Ovary (tissue), 9 donors: Measurements from ENCODE around the gene LARP4B. TPM values are rescaled to one million over a fixed set of nuclear protein-coding genes. Genes with fewer than 3 reads are reported as not detected.

ENCODE experiments used
- DNase-seq, 5 donors: peaks; one replicate each; pipeline ENCODE4 v3.0.0-alpha.2; 2019 to 2020
- H3K27ac ChIP-seq, 2 donors: fragments of 200-600 bp; one replicate each; pipeline versions ENCODE4 v1.5.1 to v1.8.0; 2019 to 2022
- H3K27me3 ChIP-seq: fragments of 200-600 bp; one replicate; pipeline ENCODE4 v1.8.0; 2022
- H3K36me3 ChIP-seq: fragments of 200-600 bp; sonication (generic); one replicate; pipeline ENCODE4 v1.5.1; 2019
- H3K4me1 ChIP-seq: one replicate; pipeline ENCODE4 v1.8.1; 2013; ENCODE audit warnings: mild to moderate bottlenecking, moderate library complexity; ENCODE audit not compliant: insufficient read depth
- H3K4me3 ChIP-seq: fragments of 200-600 bp; sonication (generic); one replicate; pipeline ENCODE4 v1.5.1; 2017
- H3K9me3 ChIP-seq, 2 donors: fragments of 200-600 bp in 1 of 2; sonication (generic) in 1 of 2; one replicate each; pipeline versions ENCODE4 v1.5.1 to v1.8.1; 2013 to 2019; ENCODE audit warnings: mild to moderate bottlenecking in 1 of 2, moderate library complexity in 1 of 2
- EP300 ChIP-seq: sonication (generic); formaldehyde crosslinking; IDR thresholded peaks from one replicate; pipeline ENCODE4 v1.6.1; 2017; ENCODE audit warnings: antibody characterized with exemption
- POLR2A ChIP-seq: fragments of 450-650 bp; IDR thresholded peaks from one replicate; pipeline ENCODE4 v1.6.1; 2017; ENCODE audit warnings: antibody characterized with exemption, mild to moderate bottlenecking, moderate library complexity
- WGBS, 3 donors: extraction: QIAGEN DNeasy Blood & Tissue Kit in 1 of 3; methylation state at CpG; one replicate each; pipeline versions ENCODE4 v1.1.5 to v1.1.7; 2013 to 2017; 5-methylcytosine and 5-hydroxymethylcytosine counted together
- intact Hi-C, 4 donors: fragments of 100-400 bp; cut with DNase I; formaldehyde crosslinking; loops; one replicate each; pipeline versions ENCODE4 v1.11.0 to v1.15.1; 2022 to 2023
- polyA plus RNA-seq, 2 donors: library from polyadenylated mRNA; stranded (reverse); fragments of 200-250 nt in 1 of 2; fragments of 350-450 nt in 1 of 2; fragmentation: Illumina TruSeq in 1 of 2; extraction: RNeasy Lipid Tissue Mini Kit (QIAGEN cat#74804) in 1 of 2; gene quantifications; one replicate each; pipeline ENCODE4 v1.2.3, GENCODE V29; 2013 to 2014
- total RNA-seq, 7 donors: library from RNA; depleted of rRNA in 2 of 7; stranded (reverse); fragments of >200 nt in 2 of 7; fragmentation: NEBNext Ultra II Directional in 3 of 7; extraction: Animal tissue kit (Norgen Biotek cat#: 25700) in 3 of 7; gene quantifications; one replicate each; pipeline versions ENCODE4 v1.1.0 to v1.2.4, GENCODE V29; 2016 to 2023
- TF ChIP-seq, protein P1 (sequence below), 3 donors: fragments of 450-650 bp in 2 of 3; fragments of 200-600 bp in 1 of 3; IDR thresholded peaks; one replicate each; pipeline versions ENCODE4 v1.5.1 to v1.8.0; 2016 to 2022; ENCODE audit warnings: antibody characterized with exemption in 3 of 3, mild to moderate bottlenecking in 1 of 3
- donor health status: DM: no; HTN: no; CAD: no; lungs with moderate emphysema.
- donor health status: DM: no; HTN: no; CAD: no.
- donor health status: Bipolar disorder and iron deficiency.
- donor health status: DM: yes; HTN: yes; CAD: no.
- donor health status: DM: no; HTN: no; CAD: no.
- donor health status: DM: yes; HTN: yes; CAD: no.

The LARP4B gene
- total and polyA plus RNA-seq, 9 donors: 14.4 to 77.8 (median 54.4) TPM

GRCh38 chr10:917416-917720 lies 14.1 kb downstream of the LARP4B start:
- TF ChIP-seq, protein P1, sequence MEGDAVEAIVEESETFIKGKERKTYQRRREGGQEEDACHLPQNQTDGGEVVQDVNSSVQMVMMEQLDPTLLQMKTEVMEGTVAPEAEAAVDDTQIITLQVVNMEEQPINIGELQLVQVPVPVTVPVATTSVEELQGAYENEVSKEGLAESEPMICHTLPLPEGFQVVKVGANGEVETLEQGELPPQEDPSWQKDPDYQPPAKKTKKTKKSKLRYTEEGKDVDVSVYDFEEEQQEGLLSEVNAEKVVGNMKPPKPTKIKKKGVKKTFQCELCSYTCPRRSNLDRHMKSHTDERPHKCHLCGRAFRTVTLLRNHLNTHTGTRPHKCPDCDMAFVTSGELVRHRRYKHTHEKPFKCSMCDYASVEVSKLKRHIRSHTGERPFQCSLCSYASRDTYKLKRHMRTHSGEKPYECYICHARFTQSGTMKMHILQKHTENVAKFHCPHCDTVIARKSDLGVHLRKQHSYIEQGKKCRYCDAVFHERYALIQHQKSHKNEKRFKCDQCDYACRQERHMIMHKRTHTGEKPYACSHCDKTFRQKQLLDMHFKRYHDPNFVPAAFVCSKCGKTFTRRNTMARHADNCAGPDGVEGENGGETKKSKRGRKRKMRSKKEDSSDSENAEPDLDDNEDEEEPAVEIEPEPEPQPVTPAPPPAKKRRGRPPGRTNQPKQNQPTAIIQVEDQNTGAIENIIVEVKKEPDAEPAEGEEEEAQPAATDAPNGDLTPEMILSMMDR (IDR thresholded peaks at IDR 0.05): no peak
- TF ChIP-seq POLR2A: no peak
- no peak for TF ChIP-seq EP300
- no peak for DNase-seq
- H3K9me3 ChIP-seq: no peaks in the 10 kb centered on the region
- no peaks in the 10 kb centered on the region for H3K36me3 ChIP-seq
- no peaks in the 10 kb centered on the region for H3K27me3 ChIP-seq
- peaks cover 7% of the 10 kb centered on the region for H3K4me1 ChIP-seq
- no peak overlapping the region for H3K4me3 ChIP-seq
- H3K27ac ChIP-seq: no peak overlapping the region
- WGBS, 3 donors: 97 to 98% (median 97%) methylated on average over 3 of the region's 3 CpGs
- intact Hi-C loops: no loop called here

DNA sequence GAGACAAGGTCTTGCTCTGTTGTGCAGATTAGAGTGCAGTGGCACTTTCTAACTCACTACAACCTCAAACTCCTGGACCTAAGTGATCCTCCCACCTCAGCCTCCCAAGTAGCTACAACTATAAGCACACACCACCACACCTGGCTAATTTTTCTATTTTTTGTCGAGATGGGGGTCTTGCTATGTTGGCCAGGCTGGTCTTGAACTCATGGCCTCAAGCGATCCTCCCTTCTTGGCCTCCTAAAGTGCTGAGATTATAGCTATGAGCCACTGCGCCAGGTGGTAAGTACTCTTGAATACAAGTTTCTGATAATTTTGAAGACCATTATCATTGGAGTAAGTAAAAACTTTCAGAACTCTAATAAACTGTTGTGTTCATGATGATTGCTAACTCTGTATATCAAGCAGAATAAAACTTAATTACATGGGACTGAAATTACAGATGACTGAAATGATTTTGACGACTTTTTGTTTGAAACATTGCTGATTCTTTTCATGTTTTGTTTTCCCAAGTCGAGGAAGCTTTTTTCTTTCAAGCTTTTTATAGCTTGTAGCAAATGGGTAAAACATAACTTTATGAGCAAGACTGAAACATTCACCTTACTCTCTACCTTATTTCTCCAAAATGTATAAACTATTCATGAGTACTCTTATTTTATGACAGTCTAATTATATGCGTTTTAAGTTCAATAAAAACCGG lies 14.6 kb downstream of the LARP4B start:
- H3K27me3 ChIP-seq: no peaks in the 10 kb centered on the region
- WGBS, 3 donors: 93 to 97% (median 94%) methylated on average over 7 of the region's 7 CpGs
- DNase-seq: no peak
- no peaks in the 10 kb centered on the region for H3K36me3 ChIP-seq
- no peaks in the 10 kb centered on the region for H3K9me3 ChIP-seq
- peaks cover 7% of the 10 kb centered on the region for H3K4me1 ChIP-seq
- H3K4me3 ChIP-seq: no peak overlapping the region
- intact Hi-C loops: no loop called here
- H3K27ac ChIP-seq: no peak overlapping the region
- TF ChIP-seq, protein P1 (IDR thresholded peaks at IDR 0.05): no peak
- TF ChIP-seq EP300 (no peak), POLR2A (no peak)

GRCh38 chr10:909831-910230 lies 21.7 kb downstream of the LARP4B start:
- WGBS, 3 donors: 10 to 34% (median 22%) methylated on average over 3 of the region's 3 CpGs
- TF ChIP-seq POLR2A (no peak), EP300 (no peak)
- TF ChIP-seq, protein P1 (IDR thresholded peaks at IDR 0.05): no peak
- DNase-seq: no peak

GRCh38 chr10:905972-906371 lies 25.5 kb downstream of the LARP4B start:
- 65 to 75% (median 73%) methylated on average over 1 of the region's 1 CpG for WGBS, 3 donors
- no peaks in the 10 kb centered on the region for H3K27me3 ChIP-seq
- intact Hi-C loops: loop anchor here in 1 of 4 donors (5.0 kb wide), 1 partner anchor 71 kb away; no protein-coding TSS in a partner anchor
- no peak overlapping the region for H3K4me3 ChIP-seq
- no peaks in the 10 kb centered on the region for H3K36me3 ChIP-seq
- H3K4me1 ChIP-seq: peaks cover 10% of the 10 kb centered on the region
- no peak overlapping the region for H3K27ac ChIP-seq
- no peak for DNase-seq
- TF ChIP-seq POLR2A (no peak), EP300 (no peak)
- TF ChIP-seq, protein P1 (IDR thresholded peaks at IDR 0.05): no peak
- H3K9me3 ChIP-seq: no peaks in the 10 kb centered on the region

More at GRCh38 chr10:909831-910230, 21.7 kb downstream of the LARP4B start:
- no peak overlapping the region for H3K4me3 ChIP-seq
- intact Hi-C loops: loop anchor here in 1 of 4 donors (5.0 kb wide), 1 partner anchor 67 kb away; no protein-coding TSS in a partner anchor
- H3K27ac ChIP-seq: no peak overlapping the region
- peaks cover 9% of the 10 kb centered on the region for H3K4me1 ChIP-seq
- no peaks in the 10 kb centered on the region for H3K27me3 ChIP-seq
- no peaks in the 10 kb centered on the region for H3K9me3 ChIP-seq
- H3K36me3 ChIP-seq: no peaks in the 10 kb centered on the region
